Measurements from ENCODE around the gene CAMTA1.

The CAMTA1 gene

GRCh38 chr1:7094509-7094908, 309.3 kb downstream of the CAMTA1 start:
- no peak for DNase-seq

DNA sequence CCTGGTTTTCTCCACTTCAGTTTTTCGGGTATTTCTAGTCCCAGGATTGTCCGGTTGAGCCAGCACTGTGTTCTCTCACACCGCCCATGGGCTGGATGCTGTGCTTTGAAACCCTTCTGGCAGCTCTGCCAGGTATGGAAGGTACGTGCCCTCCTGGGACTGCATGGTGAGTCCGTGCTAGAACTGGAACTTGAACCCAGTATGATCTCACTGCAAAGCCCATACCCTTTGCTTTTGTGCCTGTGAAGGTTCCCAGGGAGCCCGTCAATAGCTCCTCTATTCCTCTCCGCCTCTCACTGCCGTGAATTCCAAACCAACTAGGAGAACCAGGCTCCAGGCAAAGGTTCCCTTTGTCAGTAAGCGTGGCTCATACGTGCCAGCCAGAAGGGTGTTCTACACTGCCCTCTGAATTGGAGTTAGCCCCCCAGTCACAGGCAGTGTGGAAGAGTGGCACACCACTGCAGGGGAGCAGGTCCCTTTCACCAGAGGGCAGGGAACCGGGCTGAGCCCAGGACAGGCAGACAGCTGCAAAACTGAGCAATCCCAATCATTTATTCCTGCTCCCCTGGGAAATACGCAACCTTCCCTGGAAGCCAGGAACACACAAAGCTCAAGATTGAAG, 310.2 kb downstream of the CAMTA1 start:
- no peak for DNase-seq

GRCh38 chr1:7097938-7098592, 312.8 kb downstream of the CAMTA1 start:
- no peak for DNase-seq

GRCh38 chr1:7098641-7099040, 313.4 kb downstream of the CAMTA1 start:
- DNase-seq: no peak

DNA sequence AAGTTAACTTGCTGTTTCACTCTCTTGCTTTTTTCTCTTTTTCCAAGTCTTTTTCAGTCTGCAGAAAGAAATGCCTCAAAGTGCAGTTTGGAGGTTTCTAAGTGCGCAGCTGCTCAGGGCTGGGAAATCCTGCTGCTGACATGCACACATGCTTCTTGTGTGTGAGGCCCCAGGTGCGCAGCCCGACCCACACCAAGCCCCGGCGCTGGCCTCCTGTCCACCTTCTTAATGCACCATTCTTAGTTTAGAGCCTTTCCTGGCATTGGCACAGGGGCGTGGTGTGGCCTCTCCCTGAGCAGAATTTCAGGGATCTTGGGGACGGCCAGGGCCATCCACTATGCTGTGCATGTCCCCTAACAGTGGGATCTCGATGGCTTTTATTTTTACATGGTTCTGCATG, 315.2 kb downstream of the CAMTA1 start:
- no peak for DNase-seq

GRCh38 chr1:7101187-7101586, 315.9 kb downstream of the CAMTA1 start:
- DNase-seq: no peak

DNA sequence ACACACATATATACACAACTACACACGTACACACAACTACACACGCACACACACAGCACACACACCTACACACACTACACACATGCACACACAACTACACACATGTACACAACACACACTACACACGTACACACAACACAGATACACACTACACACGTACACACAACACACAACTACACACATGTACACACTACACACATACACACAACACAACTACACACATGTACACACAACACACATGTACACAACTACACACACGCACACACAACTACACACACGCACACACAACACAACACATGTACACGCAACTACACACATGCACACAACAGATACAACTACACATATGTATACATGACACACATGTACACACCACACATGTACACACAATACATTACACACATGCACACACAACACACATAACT, 318.1 kb downstream of the CAMTA1 start:
- no peak for DNase-seq

DNA sequence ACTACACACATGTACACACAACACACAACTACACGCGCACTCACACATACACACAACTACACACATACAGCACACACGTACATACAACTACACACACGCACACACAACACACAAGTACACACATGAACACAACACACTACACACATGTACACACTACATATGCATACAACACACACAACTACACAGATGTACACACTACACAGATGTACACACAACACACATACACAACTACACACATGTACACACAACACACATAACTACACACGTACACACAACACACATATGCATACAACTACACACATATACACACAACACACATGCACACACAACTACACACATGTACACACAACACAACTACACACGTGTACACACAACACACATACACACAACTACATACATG, 318.6 kb downstream of the CAMTA1 start:
- no peak for DNase-seq

DNA sequence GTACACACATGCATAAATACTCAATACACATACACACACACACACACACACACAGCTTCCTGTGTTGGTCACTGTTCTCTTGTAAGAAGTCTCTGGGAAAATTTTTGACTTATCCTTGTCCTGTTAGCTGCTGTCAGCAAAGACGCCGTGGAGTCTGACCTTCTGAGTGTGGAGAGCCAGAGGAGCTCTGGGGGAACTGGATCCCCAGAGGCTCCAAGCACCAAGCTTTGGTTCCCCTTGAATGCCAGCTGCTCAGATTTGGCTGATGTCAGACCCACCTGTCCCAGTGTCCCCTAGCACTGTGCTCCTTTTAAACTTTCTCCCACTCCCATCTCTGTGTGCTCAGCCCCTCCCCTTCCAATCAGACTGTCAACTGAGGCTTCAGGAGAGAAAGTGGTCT, 319.1 kb downstream of the CAMTA1 start:
- no peak for DNase-seq

GRCh38 chr1:7105269-7105668, 320.0 kb downstream of the CAMTA1 start:
- DNase-seq: no peak

GRCh38 chr1:7106442-7107108, 321.3 kb downstream of the CAMTA1 start:
- DNase-seq: no peak

- no peak for DNase-seq
Measured at GRCh38 chr1:7107109-7107830, 322.0 kb downstream of the CAMTA1 start.

DNA sequence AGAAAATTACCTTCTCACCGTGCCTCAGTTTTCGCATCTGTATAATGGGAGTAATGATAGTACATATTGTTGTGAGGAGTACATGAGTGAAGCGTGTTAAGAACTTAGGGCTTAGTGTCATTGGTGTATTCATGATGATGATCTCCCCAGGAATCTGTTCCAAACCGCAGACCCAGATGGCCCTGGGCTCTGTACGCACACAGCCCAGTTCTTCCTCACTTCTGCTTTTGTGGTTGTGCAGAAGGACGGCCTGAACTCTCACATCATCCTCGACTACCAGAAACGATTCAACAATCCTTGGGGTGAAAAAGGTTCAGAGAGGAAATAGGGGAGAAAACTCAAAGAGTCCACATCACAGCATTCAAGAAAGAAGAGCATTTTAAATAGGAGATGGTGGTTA, 323.0 kb downstream of the CAMTA1 start:
- no peak for DNase-seq

- no peak for DNase-seq
Measured at GRCh38 chr1:7109901-7110300, 324.6 kb downstream of the CAMTA1 start.

- DNase-seq: no peak
Measured at GRCh38 chr1:7110321-7110720, 325.1 kb downstream of the CAMTA1 start.

DNA sequence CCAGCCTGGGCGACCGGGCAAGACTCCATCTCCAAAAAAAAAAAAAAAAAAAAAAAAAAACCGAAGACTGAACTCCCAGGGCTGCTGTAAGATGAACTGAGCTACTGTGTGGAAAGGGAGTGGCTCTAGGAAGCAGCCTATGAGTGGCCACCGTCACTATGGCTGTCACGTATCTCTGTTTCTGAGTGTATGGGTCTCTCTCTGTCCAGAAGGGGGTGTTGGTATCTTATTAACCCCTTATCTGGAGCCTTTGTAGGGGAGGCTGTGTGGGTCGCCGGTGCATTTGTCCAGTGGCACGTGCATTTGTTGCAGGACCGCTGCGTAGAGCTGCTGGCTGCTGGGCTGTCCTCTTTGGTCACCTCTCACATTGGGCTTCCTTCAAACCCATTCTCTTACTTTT, 326.6 kb downstream of the CAMTA1 start:
- DNase-seq: no peak

DNA sequence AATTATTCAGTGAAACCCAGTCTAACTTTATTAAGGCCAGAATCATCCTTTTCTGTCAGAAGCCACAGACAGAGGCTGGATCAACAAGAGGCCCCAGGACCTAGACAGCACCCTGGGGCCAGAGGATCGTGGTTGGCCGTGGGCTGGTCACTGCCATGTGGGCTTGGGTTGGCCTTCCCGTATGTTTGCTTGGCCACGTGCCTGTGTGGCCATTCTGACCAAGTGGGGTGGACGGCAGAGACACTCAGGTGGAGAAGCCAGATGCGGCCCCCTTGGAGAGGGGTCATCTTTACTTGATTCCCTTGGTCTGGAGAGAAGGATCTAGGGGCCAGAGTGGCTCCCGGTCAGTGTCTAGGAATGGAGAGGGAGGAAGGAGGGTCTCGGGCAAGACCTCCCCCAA, 327.9 kb downstream of the CAMTA1 start:
- no peak for DNase-seq

GRCh38 chr1:7113822-7114221, 328.6 kb downstream of the CAMTA1 start:
- no peak for DNase-seq

DNA sequence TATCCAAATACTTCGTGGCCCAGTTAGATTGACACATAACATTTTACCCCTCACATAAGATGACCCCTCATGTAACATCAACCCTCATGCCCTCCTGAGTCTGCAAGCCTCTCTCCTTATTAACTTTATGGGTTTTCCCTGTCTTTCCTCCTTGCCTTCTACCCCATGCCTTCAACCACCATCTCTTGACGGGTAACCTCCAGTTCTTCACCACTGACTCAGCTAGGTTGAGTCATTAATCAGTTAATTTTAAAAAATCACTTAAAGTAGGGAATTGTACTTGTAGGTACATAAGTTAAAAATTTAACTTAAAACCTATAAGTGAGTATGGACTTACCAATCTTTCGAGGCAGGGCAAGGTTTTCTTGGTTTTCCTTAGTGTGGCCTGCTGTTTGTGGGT, 330.7 kb downstream of the CAMTA1 start:
- no peak for DNase-seq

DNA sequence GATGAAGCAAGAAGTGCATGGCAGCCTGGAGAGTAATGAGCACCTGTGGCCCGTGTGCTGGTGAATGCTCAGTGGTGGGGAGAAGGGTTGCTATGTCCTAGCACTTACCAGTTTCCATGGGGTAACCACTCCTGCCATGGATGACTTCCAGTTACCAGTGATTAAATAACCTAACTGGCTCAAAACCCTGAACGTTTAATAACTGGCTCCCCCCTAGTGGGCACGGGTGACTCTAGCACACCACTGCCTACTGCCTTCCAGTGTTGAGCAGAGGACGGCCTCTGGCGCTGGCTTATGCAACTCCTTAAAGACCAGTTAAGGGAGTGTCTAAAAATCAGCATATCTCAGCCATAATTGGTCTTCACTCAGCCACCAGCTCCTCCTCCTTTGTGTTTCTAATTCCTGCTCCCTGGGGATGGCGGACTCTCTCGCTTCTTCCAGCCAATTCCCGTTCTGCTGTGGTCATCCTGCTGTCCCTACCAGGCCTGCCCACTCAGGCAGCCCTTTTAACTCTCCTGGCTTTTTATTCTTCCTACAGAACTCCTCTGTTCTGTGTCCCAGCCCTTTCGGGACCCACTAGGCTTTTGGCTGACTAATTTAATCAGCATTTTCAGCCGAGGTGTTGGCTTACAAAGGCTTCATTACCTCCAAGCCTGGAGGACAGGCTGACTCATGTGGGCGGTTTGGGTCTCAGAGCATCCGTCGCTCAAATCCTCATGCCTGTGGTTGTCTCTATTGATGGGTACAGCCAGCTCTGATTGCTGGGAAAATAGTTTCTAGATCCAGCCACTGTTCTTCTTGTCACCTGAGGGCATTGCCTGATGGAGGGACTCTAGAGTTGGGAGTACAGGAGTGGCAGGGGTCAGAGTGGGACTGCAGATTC, 332.4 kb downstream of the CAMTA1 start:
- no peak for DNase-seq

GRCh38 chr1:7119156-7119555, 333.9 kb downstream of the CAMTA1 start:
- no peak for DNase-seq

DNA sequence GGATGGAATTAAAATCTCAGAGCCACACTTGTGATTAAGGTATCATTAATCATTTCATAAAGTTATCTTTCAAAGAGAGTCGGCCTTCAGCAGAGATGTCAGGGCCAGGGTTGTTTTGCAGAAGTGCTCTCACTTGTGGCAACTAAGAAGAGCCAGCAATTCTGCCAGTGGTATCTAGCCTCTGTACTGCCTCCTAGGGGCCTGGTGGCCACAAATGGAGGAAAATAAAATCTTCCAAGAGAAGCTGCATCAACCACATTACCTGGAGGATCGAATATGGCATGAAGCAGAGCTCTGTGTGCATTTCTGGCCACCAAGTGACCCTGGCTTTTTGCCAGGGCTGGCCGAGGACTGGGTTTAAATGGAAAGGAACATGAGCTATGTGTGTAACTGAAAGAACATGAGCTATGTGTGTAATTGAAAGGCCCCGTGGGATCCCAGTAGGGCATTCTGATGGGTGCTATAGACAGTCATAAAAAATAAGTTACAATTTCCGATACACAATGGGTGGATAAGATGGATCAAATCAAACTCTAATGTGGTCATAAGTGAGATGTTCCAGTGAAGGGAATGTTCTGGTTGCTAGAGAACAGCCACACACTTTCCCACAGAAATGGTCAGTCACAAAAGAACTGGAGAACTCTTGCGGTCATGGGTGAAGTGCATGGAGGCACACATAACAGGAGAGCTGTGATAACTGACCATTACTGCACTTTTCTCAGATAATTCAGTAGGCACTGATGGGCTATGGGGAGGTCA, 335.8 kb downstream of the CAMTA1 start:
- DNase-seq: no peak
